SK-N-SH (cell line): ENCODE measurements around the gene JPT2.

ENCODE experiments used
- CTCF ChIP-seq: fragments of 200-600 bp; sonication (generic); IDR thresholded peaks from 2 replicates; pipeline ENCODE4 v1.6.1; 2017; ENCODE audit warnings: antibody characterized with exemption, mild to moderate bottlenecking, moderate library complexity
- EZH2phosphoT487 ChIP-seq: fragments of 200-600 bp; sonication (generic); IDR thresholded peaks from 2 replicates; pipeline ENCODE4 v1.6.1; 2017; ENCODE audit warnings: low read depth, mixed run types, mild to moderate bottlenecking, antibody characterized with exemption, moderate library complexity, borderline replicate concordance
- GABPA ChIP-seq: IDR thresholded peaks from 2 replicates; pipeline ENCODE4 v1.4.0; 2012; ENCODE audit warnings: low read depth, mild to moderate bottlenecking
- JUND ChIP-seq: IDR thresholded peaks from 2 replicates; pipeline ENCODE4 v1.4.0; 2012
- NFIC ChIP-seq: IDR thresholded peaks from 2 replicates; pipeline ENCODE4 v1.4.0; 2012; ENCODE audit warnings: borderline replicate concordance
- POLR2AphosphoS5 ChIP-seq: IDR thresholded peaks from 2 replicates; pipeline ENCODE4 v1.6.1; 2012; ENCODE audit warnings: low read depth, low read length
- SMC3 ChIP-seq: IDR thresholded peaks from 2 replicates; pipeline ENCODE4 v1.6.1; 2012; ENCODE audit warnings: low read depth, low read length, improper control_type of control experiment
- TF ChIP-seq, protein P1 (sequence below): IDR thresholded peaks from 2 replicates; pipeline ENCODE4 v1.4.0; 2012; ENCODE audit warnings: low read depth

GRCh38 chr16:1726661-1727502 lies 48.8 kb downstream of the JPT2 start:
- no peak for TF ChIP-seq POLR2AphosphoS5
- TF ChIP-seq, protein P1, sequence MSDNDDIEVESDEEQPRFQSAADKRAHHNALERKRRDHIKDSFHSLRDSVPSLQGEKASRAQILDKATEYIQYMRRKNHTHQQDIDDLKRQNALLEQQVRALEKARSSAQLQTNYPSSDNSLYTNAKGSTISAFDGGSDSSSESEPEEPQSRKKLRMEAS = no peak
- TF ChIP-seq CTCF = no peak
- no peak for TF ChIP-seq JUND
- TF ChIP-seq SMC3 = no peak
- no peak for TF ChIP-seq NFIC
- no peak for TF ChIP-seq EZH2phosphoT487
- no peak for TF ChIP-seq GABPA
